ENCODE data around the gene SLC29A4. TPM values are rescaled to one million over a fixed set of nuclear protein-coding genes. Genes with fewer than 3 reads are reported as not detected.
"Not testable (repeated sequence)": the region's sequence is repeated elsewhere in the genome, so short reads cannot be mapped to it uniquely, and the experiment has no call there.

Gene SLC29A4
- total and polyA plus RNA-seq, 8 donors = 2.4 to 8.2 (median 3.9) TPM

DNA sequence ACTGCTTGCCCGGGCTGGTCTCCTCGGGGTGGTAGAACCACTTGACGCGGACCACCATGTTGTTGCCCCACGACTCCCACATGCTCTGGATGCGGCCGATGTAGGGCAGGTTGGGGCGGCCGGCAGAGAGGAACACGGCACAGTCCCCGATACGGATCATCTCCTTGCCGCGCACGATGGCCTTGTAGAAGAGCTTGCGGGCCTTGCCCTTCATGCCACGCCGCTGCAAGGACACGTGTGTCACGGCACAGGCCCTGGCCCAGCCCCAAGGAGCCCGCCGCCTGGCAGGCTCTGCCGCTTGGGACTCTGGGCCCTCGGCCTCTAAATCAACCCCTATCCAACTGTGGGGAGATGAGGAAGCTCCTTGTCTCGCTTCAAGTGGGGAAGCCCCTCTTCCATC, 26.4 kb downstream of the SLC29A4 start:
- intact Hi-C loops (cut with DNase I; ENCODE audit: low total_unique reads) = no loop called here
- H3K36me3 ChIP-seq = peaks cover 62 to 82% (median 79%) of the 10 kb centered on the region in 4 donors
- no peaks in the 10 kb centered on the region for H3K27me3 ChIP-seq
- no peaks in the 10 kb centered on the region for H3K9me3 ChIP-seq
- no peak overlapping the region for H3K27ac ChIP-seq
- no peak overlapping the region for H3K4me3 ChIP-seq
- DNase-seq = no peak
- H3K4me1 ChIP-seq = no peaks in the 10 kb centered on the region
- WGBS, 5 donors = 76 to 95% (median 94%) methylated on average over 5 to 25 of the region's 25 CpGs
- TF ChIP-seq POLR2AphosphoS5 (IDR thresholded peaks at IDR 0.05) = no peak
- TF ChIP-seq EP300 (IDR thresholded peaks at IDR 0.05) = no peak
- TF ChIP-seq, protein P1, sequence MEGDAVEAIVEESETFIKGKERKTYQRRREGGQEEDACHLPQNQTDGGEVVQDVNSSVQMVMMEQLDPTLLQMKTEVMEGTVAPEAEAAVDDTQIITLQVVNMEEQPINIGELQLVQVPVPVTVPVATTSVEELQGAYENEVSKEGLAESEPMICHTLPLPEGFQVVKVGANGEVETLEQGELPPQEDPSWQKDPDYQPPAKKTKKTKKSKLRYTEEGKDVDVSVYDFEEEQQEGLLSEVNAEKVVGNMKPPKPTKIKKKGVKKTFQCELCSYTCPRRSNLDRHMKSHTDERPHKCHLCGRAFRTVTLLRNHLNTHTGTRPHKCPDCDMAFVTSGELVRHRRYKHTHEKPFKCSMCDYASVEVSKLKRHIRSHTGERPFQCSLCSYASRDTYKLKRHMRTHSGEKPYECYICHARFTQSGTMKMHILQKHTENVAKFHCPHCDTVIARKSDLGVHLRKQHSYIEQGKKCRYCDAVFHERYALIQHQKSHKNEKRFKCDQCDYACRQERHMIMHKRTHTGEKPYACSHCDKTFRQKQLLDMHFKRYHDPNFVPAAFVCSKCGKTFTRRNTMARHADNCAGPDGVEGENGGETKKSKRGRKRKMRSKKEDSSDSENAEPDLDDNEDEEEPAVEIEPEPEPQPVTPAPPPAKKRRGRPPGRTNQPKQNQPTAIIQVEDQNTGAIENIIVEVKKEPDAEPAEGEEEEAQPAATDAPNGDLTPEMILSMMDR (IDR thresholded peaks at IDR 0.05) = no peak

DNA sequence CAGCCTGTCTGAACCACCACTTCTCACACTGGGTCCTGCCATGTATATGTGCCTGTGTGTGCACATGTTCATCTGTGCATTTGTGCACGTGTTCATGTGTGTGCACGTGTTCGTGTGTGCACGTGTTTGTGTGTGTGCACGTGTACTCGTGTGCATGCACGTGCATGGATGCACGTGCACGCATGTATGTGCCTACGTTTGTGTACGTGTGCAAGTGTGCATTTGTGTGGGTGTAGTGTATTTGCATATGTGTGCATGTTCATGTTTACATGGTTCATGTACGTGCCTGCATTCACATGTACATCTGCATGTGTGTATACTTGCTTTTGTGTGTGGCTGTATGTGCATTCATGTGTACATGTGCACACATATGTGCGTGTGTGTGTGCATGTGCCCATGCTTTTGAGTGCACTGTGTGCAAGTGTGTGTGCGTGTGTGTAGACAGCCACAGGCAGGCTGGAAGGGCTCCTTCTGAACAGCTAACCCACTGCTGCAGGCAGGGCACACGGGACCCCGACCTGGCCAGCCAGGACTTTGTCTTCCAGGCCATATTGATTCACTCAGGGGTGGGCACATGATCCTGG, 28.2 kb downstream of the SLC29A4 start:
- 91 to 97% (median 94%) methylated on average over 14 to 16 of the region's 16 CpGs for WGBS, 5 donors
- no peak overlapping the region for H3K27ac ChIP-seq
- H3K4me1 ChIP-seq = no peaks in the 10 kb centered on the region
- peaks cover 71 to 100% (median 97%) of the 10 kb centered on the region in 4 donors for H3K36me3 ChIP-seq
- no peak for DNase-seq
- no peaks in the 10 kb centered on the region for H3K27me3 ChIP-seq
- no peak overlapping the region for H3K4me3 ChIP-seq
- intact Hi-C loops (cut with DNase I; ENCODE audit: low total_unique reads) = no loop called here
- no peaks in the 10 kb centered on the region for H3K9me3 ChIP-seq
- no peak for TF ChIP-seq EP300 (IDR thresholded peaks at IDR 0.05)
- TF ChIP-seq POLR2AphosphoS5 (IDR thresholded peaks at IDR 0.05) = no peak
- TF ChIP-seq POLR2A (IDR thresholded peaks at IDR 0.05) = no peak
- TF ChIP-seq, protein P1 (IDR thresholded peaks at IDR 0.05) = no peak

DNA sequence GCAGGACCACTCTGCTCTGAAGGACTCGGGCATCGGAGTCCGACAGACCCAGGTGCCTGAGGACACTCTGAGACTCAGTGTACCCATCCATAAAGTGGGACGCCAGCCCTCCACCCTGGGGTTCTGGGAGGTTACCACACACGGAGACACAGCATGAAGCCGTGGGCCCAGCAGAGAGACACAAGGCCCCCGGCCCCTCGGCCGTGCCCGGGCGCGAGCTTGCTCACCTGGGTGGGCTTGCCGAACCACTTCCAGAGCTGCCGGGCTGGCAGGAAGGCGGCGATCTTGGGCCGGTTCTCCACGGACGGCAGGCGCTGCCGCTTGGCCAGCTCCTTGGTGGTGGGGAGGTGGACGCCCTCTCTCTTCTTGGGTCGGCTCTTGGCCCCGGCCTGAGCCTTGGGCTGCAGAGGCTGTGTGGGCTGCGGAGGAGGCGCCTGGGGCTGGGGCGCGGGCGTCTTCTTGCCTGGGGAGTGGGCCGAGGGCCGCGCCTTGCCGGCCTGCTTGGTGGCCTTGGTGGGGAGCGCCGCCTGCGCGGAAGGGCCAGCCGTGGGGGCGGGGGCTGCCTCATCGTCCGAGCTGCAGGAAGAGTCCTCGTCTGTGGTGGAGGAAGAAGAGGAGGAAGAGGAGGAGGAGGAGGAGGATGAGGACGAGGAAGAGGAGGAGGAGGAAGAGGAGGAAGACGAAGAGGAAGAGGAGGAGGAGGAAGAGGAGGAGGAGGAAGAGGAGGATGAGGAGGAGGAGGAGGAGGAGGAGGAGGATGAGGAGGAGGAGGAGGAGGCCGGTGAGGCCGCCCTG, 29.7 kb downstream of the SLC29A4 start:
- H3K4me3 ChIP-seq; DNase-seq; H3K27me3 ChIP-seq; H3K4me1 ChIP-seq; intact Hi-C loops (cut with DNase I; ENCODE audit: low total_unique reads); H3K9me3 ChIP-seq; H3K27ac ChIP-seq: not testable (repeated sequence)
- WGBS, 5 donors = 84 to 95% (median 93%) methylated on average over 16 to 35 of the region's 46 CpGs
- peaks cover 68 to 100% (median 98%) of the 10 kb centered on the region in 4 donors for H3K36me3 ChIP-seq

DNA sequence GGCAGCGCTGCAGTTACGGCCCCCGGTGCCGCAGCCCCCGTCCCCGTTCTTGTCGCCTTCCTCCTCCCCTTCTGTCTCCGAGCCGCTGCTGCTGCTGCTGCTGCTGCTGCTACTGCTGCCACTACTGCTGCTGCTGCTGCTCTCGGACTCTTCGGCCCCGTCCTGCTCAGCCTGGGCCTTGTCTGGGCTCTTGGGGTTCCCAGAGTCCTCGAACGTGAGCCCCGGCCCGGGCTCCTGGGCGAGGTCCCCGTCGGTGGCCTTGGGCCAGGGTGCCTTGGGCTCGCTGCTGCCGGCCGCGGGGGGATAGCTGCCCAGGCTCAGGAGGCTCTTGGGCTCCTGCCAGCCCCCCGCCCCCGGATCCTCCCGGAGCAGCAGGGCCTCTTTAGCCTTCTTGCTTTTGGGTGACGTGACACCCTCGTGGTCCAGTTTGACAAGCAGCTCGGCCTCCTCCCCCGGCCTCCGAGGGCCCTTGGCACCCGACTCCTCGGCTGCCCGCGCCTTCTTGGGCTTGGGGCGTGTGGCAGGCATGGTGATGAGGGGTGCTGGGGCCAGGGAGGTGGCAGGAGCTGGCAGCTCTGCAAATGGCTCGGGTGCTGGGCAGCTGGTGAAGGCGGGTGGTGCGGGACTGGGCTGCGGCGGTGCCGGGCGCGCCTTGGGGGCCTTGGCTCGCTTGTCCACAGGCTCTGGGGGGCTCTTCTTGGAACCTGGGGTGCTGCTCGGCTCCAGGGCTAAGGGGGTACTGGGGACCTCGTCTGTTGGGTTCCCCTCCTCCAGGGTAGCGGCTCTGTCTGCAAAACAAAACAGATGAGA, 30.5 kb downstream of the SLC29A4 start:
- H3K9me3 ChIP-seq; DNase-seq; H3K4me1 ChIP-seq; intact Hi-C loops (cut with DNase I; ENCODE audit: low total_unique reads); H3K27ac ChIP-seq; H3K27me3 ChIP-seq; H3K4me3 ChIP-seq: not testable (repeated sequence)
- WGBS, 5 donors = 79 to 89% (median 85%) methylated on average over 36 to 48 of the region's 48 CpGs
- H3K36me3 ChIP-seq = peaks cover 59 to 100% (median 98%) of the 10 kb centered on the region in 4 donors

DNA sequence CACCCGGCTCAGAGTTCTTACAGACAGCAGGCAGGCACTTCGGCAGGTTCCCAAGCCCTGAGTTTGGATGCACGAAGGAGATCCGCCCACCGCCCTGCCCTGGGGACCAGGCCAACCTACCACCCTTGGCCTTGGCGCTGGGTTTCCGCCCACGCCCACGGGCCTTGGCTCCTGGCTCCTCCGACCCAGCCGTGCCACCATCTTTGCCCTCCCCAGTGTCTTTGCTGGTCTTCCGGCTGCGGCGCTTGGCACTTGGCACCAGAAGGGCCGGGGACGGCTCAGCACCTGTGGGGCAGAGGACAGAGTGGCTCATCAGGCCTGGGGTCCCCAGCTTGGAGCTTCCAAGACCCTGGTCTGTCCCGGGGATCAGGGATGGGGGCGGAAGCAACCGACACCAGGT, 32.1 kb downstream of the SLC29A4 start:
- Histone ChIP-seq H3K27me3 (no peaks in the 10 kb centered on the region), H3K4me1 (no peaks in the 10 kb centered on the region), H3K27ac (no peak overlapping the region), H3K36me3 (peaks cover 61 to 100% (median 98%) of the 10 kb centered on the region in 4 donors), H3K9me3 (peaks cover 5 to 13% (median 11%) of the 10 kb centered on the region in 4 donors), H3K4me3 (no peak overlapping the region)
- intact Hi-C loops (cut with DNase I; ENCODE audit: low total_unique reads) = no loop called here
- TF ChIP-seq, protein P1 (IDR thresholded peaks at IDR 0.05) = no peak
- TF ChIP-seq EP300 (IDR thresholded peaks at IDR 0.05) (no peak), POLR2A (IDR thresholded peaks at IDR 0.05) (no peak), POLR2AphosphoS5 (IDR thresholded peaks at IDR 0.05) (no peak)
- DNase-seq = no peak
- WGBS, 5 donors = 88 to 95% (median 91%) methylated on average over 17 to 19 of the region's 19 CpGs

Measured in stomach (tissue), 9 donors.